Lower leg skin (tissue), 3 donors: ENCODE measurements around the gene OGDHL.

ENCODE experiments used
- POLR2A ChIP-seq, 2 donors: fragments of 450-650 bp; IDR thresholded peaks; one replicate each; pipeline ENCODE4 v1.6.1; 2016 to 2017; ENCODE audit warnings: antibody characterized with exemption in 2 of 2, mild to moderate bottlenecking in 1 of 2, moderate library complexity in 1 of 2
- TF ChIP-seq, protein P1 (sequence below), 3 donors: fragments of 450-650 bp; IDR thresholded peaks; one replicate each; pipeline ENCODE4 v1.5.1; 2016; ENCODE audit warnings: antibody characterized with exemption in 3 of 3, mild to moderate bottlenecking in 3 of 3, moderate library complexity in 2 of 3

DNA sequence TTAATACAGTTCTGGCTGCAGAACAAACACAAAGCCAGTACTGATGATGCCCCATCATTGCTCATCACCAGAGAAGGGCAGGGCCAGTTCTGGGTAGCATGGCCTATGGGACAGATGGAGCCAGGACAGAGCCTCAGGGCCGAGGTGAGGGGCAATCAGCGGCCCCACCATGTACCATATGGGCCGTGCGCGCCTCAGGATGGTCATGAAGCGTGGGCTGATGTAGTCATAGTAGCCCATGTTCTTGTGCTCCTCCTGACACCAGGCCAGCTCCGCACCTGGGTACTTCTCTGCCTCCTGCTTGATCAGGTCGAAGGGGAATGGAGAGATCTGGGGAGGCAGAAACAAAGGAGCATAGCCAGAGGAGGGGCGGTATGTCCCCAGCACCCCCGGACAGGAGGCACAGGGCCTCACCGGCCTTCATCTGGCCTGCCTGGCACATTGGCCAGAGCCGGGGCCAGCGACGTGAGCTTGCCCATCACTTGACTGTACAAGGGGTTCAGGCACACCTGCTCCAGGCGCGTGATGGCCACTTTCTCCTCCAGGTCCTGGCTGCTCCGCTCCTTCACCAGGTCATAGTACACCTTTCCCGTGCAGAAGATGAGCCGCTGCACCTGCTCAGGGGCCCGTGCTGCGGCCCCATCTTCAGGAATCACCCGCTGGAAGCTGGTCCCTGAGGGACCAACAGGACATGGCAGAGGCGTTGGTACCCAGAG lies 26.1 kb downstream of the OGDHL start:
- TF ChIP-seq, protein P1, sequence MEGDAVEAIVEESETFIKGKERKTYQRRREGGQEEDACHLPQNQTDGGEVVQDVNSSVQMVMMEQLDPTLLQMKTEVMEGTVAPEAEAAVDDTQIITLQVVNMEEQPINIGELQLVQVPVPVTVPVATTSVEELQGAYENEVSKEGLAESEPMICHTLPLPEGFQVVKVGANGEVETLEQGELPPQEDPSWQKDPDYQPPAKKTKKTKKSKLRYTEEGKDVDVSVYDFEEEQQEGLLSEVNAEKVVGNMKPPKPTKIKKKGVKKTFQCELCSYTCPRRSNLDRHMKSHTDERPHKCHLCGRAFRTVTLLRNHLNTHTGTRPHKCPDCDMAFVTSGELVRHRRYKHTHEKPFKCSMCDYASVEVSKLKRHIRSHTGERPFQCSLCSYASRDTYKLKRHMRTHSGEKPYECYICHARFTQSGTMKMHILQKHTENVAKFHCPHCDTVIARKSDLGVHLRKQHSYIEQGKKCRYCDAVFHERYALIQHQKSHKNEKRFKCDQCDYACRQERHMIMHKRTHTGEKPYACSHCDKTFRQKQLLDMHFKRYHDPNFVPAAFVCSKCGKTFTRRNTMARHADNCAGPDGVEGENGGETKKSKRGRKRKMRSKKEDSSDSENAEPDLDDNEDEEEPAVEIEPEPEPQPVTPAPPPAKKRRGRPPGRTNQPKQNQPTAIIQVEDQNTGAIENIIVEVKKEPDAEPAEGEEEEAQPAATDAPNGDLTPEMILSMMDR (IDR thresholded peaks at IDR 0.05): no peak
- TF ChIP-seq POLR2A (IDR thresholded peaks at IDR 0.05): no peak
